Mesenteric fat pad (tissue), 1 donor: ENCODE measurements around the gene ZSCAN5A. TPM values are rescaled to one million over a fixed set of nuclear protein-coding genes. Genes with fewer than 3 reads are reported as not detected.
"Not testable (repeated sequence)": the region's sequence is repeated elsewhere in the genome, so short reads cannot be mapped to it uniquely, and the experiment has no call there.

Experiments
- DNase-seq: peaks from one replicate; pipeline ENCODE4 v3.0.0-alpha.2; 2020; ENCODE audit warnings: low spot score
- long read RNA-seq: library from polyadenylated mRNA; unstranded; transcript quantifications from one replicate; pipeline ENCODE4 v2.0.0, GENCODE V29; 2020
- total RNA-seq: library from RNA; stranded (reverse); fragmentation: NEBNext Ultra II Directional; extraction: Animal tissue kit (Norgen Biotek cat#: 25700); gene quantifications from one replicate; pipeline ENCODE4 v1.2.1, GENCODE V29; 2021
- donor health status: DM: yes; HTN: yes; CAD: no.

Gene ZSCAN5A
- 12.9 TPM for total RNA-seq
- long read RNA-seq, partial matches to known transcripts: 0 of 18 reads
- long read RNA-seq, other reads (novel, unspliced or antisense): 18 of 18 reads

- peak; percentile 99 for DNase-seq
These were observed at the start of gene ZSCAN5A for GRCh38 chr19:56314381-56315076. Gene ZSCAN5A (minus strand): TSS chr19:56314839. CDS start chr19:56225046, 89,793 bp downstream.

GRCh38 chr19:56360841-56361240, 46.2 kb upstream of the ZSCAN5A start:
- no peak for DNase-seq

GRCh38 chr19:56356944-56357343, 42.3 kb upstream of the ZSCAN5A start:
- no peak for DNase-seq

- DNase-seq: no peak
These were observed 40.9 kb upstream of the ZSCAN5A start for GRCh38 chr19:56355517-56355916.

GRCh38 chr19:56351208-56351607, 36.6 kb upstream of the ZSCAN5A start:
- DNase-seq: no peak

GRCh38 chr19:56350416-56351045, 35.9 kb upstream of the ZSCAN5A start:
- DNase-seq: no peak

GRCh38 chr19:56348289-56348877, 33.7 kb upstream of the ZSCAN5A start:
- DNase-seq: no peak

GRCh38 chr19:56347163-56347778, 32.6 kb upstream of the ZSCAN5A start:
- DNase-seq: no peak

- no peak for DNase-seq
These were observed 27.3 kb upstream of the ZSCAN5A start for GRCh38 chr19:56341948-56342347.

GRCh38 chr19:56339031-56339430, 24.4 kb upstream of the ZSCAN5A start:
- not testable (repeated sequence) for DNase-seq

GRCh38 chr19:56337077-56337476, 22.4 kb upstream of the ZSCAN5A start:
- DNase-seq: not testable (repeated sequence)

- not testable (repeated sequence) for DNase-seq
These were observed 20.7 kb upstream of the ZSCAN5A start for GRCh38 chr19:56335371-56335770.

GRCh38 chr19:56333506-56333905, 18.9 kb upstream of the ZSCAN5A start:
- no peak for DNase-seq

GRCh38 chr19:56332695-56333094, 18.1 kb upstream of the ZSCAN5A start:
- DNase-seq: no peak

GRCh38 chr19:56324436-56324835, 9.8 kb upstream of the ZSCAN5A start:
- no peak for DNase-seq

- no peak for DNase-seq
These were observed 7.4 kb upstream of the ZSCAN5A start for GRCh38 chr19:56321989-56322440.

GRCh38 chr19:56321254-56321988, 6.8 kb upstream of the ZSCAN5A start:
- no peak for DNase-seq

- no peak for DNase-seq
These were observed 5.4 kb upstream of the ZSCAN5A start for GRCh38 chr19:56319991-56320390.

- DNase-seq: no peak
These were observed 3.1 kb upstream of the ZSCAN5A start for GRCh38 chr19:56317749-56318148.

- no peak for DNase-seq
These were observed 2.1 kb upstream of the ZSCAN5A start for GRCh38 chr19:56316728-56317127.
